ENCODE results near the gene S100A10.

- TF ChIP-seq EZH2 (IDR thresholded peaks at IDR 0.05; ENCODE audit: insufficient read depth, poor library complexity, severe bottlenecking) (no peak), EZH2phosphoT487 (IDR thresholded peaks at IDR 0.05; ENCODE audit: insufficient read depth, low read depth) (no peak)
These were observed 40.8 kb downstream of the S100A10 start for GRCh38 chr1:151952811-151953210.
